HG02840 (cell line): ENCODE measurements around the gene TMTC1.

Source experiments
- ATAC-seq: cut with Tn5 transposase; IDR thresholded peaks from one replicate; pipeline ENCODE4 v1.9.1; 2021; ENCODE audit warnings: mild to moderate bottlenecking, moderate library complexity, moderate number of reproducible peaks; ENCODE audit not compliant: unreplicated experiment, low FRiP score

TMTC1 gene

GRCh38 chr12:29552324-29552927, 231.3 kb downstream of the TMTC1 start:
- peak; percentile 85 for ATAC-seq

GRCh38 chr12:29551812-29552211, 231.9 kb downstream of the TMTC1 start:
- no peak for ATAC-seq

- ATAC-seq = no peak
Observed at GRCh38 chr12:29547864-29548263, 235.9 kb downstream of the TMTC1 start.

- no peak for ATAC-seq
Observed at GRCh38 chr12:29547151-29547632, 236.6 kb downstream of the TMTC1 start.

- no peak for ATAC-seq
Observed at GRCh38 chr12:29546000-29546399, 237.7 kb downstream of the TMTC1 start.

- ATAC-seq = no peak
Observed at GRCh38 chr12:29545102-29545467, 238.7 kb downstream of the TMTC1 start.

GRCh38 chr12:29544428-29545101, 239.2 kb downstream of the TMTC1 start:
- ATAC-seq = no peak

GRCh38 chr12:29543036-29543435, 240.7 kb downstream of the TMTC1 start:
- no peak for ATAC-seq

GRCh38 chr12:29537298-29537697, 246.4 kb downstream of the TMTC1 start:
- no peak for ATAC-seq

GRCh38 chr12:29534935-29535334, 248.8 kb downstream of the TMTC1 start:
- no peak for ATAC-seq

GRCh38 chr12:29533815-29534489, 249.8 kb downstream of the TMTC1 start:
- ATAC-seq = no peak

- no peak for ATAC-seq
Observed at GRCh38 chr12:29531471-29531870, 252.3 kb downstream of the TMTC1 start.

- no peak for ATAC-seq
Observed at GRCh38 chr12:29530436-29530835, 253.3 kb downstream of the TMTC1 start.

- no peak for ATAC-seq
Observed at GRCh38 chr12:29528161-29528560, 255.6 kb downstream of the TMTC1 start.

GRCh38 chr12:29521951-29522350, 261.8 kb downstream of the TMTC1 start:
- no peak for ATAC-seq

GRCh38 chr12:29519585-29520182, 264.1 kb downstream of the TMTC1 start:
- ATAC-seq = no peak

- ATAC-seq = no peak
Observed at GRCh38 chr12:29518407-29518806, 265.3 kb downstream of the TMTC1 start.

- ATAC-seq = no peak
Observed at GRCh38 chr12:29517264-29517663, 266.5 kb downstream of the TMTC1 start.

GRCh38 chr12:29516431-29516875, 267.3 kb downstream of the TMTC1 start:
- no peak for ATAC-seq

- no peak for ATAC-seq
Observed at GRCh38 chr12:29510591-29511185, 273.1 kb downstream of the TMTC1 start.

GRCh38 chr12:29509503-29509902, 274.2 kb downstream of the TMTC1 start:
- no peak for ATAC-seq
